Mesenteric fat pad (tissue), 1 donor: ENCODE measurements around the gene ABHD15. TPM values are rescaled to one million over a fixed set of nuclear protein-coding genes. Genes with fewer than 3 reads are reported as not detected.

Experiments
- DNase-seq: peaks from one replicate; pipeline ENCODE4 v3.0.0-alpha.2; 2020; ENCODE audit warnings: low spot score
- total RNA-seq: library from RNA; stranded (reverse); fragmentation: NEBNext Ultra II Directional; extraction: Animal tissue kit (Norgen Biotek cat#: 25700); gene quantifications from one replicate; pipeline ENCODE4 v1.2.1, GENCODE V29; 2021
- donor health status: DM: yes; HTN: yes; CAD: no.

Gene ABHD15
- total RNA-seq, 1 donor from 2014 or later, result 38.3 TPM

DNA sequence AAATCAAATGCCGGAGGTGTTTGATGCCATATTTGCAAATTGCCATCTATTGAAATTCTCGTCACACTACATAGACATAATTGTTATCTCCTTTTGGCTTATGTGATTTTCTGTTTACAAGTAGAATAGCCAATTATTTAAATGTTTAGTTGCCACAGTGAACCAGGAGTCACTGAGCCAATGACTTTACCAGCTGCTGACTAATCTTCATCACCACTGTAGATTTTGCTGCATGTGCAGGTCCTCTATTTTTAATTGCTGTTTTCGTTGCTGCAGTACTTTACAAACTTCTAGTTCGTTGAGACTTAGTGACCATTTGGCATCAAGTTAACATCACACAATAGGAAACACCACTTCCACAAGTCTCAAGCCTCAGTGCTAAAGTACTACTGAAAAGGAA, 22.8 kb downstream of the ABHD15 start:
- no peak for DNase-seq

DNA sequence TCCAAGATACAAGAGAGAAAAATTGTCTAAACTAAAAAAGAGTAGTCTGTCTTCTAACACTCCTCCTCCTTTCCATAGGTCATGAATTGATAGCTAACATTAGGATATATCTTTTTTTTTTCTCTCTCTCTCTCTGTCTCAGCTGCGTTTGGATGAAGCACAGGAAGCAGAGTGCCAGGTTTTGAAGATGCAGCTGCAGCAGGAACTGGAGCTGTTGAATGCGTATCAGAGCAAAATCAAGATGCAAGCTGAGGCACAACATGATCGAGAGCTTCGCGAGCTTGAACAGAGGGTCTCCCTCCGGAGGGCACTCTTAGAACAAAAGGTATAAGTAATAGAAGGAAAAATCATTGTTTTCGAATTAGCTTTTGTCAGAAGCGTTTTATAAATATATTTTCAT, 32.9 kb downstream of the ABHD15 start:
- DNase-seq, result no peak

DNA sequence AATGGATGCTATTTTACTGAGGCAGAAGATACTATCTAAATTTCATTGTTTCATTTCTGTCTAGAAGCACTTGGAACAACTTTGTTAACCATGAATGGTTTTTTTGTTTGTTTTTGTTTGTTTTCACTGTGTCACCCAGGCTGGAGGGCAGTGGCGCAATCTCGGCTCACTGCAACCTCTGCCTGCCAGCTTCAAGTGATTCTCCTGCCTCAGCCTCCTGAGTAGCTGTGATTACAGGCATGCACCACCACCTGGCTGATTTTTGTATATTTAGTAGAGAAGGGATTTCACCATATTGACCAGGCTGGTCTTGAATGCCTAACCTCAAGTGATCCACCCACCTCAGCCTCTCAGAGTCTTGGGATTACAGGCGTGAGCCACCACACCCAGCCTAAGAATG, 40.5 kb downstream of the ABHD15 start:
- no peak for DNase-seq

DNA sequence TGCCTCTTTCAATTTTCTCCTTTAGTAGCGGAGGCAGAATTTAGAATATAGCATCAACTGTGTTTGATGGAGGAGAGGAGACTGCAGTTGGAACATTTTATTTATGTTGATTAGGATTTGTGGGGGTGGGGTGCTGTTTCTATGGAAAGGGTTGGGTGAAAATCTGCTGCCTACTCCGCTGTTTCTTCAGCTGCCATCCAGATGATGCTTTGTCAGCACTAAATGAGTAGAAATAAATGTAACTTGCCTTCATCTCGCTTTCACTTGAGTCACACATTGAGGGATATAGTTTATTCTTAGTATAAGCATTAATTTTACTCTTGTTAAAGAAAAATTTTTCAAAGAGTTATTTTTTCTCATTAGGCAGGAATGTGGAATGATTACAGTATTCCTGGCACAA, 42.1 kb downstream of the ABHD15 start:
- DNase-seq, result no peak

DNA sequence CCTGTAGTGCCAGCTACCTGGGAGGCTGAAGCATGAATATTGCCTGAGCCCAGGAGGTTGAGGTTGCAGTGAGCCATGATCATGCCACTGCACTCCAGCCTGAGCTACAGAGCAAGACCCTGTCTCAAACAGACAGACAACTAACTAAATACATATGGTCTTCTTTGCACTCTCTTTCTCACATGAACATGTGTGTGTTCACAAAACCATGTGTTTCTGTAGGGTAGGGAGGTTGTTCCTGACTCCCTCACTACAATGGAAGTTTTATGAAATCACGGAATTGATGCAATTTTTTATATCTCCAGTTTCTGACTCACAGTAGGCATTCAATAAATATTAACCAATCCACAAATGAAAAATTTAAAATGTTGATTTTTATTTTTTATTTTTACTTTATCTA, 48.5 kb downstream of the ABHD15 start:
- DNase-seq, result no peak

DNA sequence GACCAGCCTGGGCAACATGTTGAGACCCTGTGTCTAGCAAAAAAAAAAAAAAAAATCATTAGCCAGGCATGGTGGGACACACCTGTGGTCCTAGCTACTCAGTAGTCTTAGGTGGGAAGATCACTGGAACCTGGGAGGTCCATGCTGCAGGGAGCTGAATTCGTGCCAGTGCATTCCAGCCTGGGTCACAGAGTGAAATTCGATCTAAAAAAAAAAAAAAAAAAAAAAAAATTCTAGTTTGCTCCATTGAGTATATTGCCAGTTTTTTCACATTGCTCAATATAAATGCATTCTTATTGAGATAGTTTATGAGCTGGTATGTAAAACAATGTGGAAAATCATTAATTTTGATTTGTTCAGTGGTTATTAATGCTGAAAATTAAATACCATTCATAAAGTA, 52.0 kb downstream of the ABHD15 start:
- DNase-seq, result no peak

GRCh38 chr17:29510953-29511352, 55.9 kb downstream of the ABHD15 start:
- DNase-seq, result no peak

Other genes with a start within 250 kb of the ABHD15 start
- gene TAOK1, start 176.7 kb downstream of the ABHD15 start, total RNA-seq, result 99.0 TPM
- gene TP53I13, start 1.7 kb upstream of the ABHD15 start, total RNA-seq, result 75.2 TPM
- 47.7 TPM for gene GIT1, start 22.6 kb upstream of the ABHD15 start, total RNA-seq
- gene ANKRD13B, start 26.1 kb upstream of the ABHD15 start, total RNA-seq, result 11.5 TPM
- gene CORO6, start 55.9 kb upstream of the ABHD15 start, total RNA-seq, result 7.1 TPM